VCaP (cell line): ENCODE data around the gene SMPX.
A peak's percentile ranks its signal among the peaks of the same experiment; 100 is the strongest.

Source experiments
- H3K27ac ChIP-seq: fragments of 450-650 bp; 2 replicates; pipeline ENCODE4 v1.5.1; 2017
- CTCF ChIP-seq: fragments of 450-650 bp; conservative IDR thresholded peaks from 2 replicates; pipeline ENCODE4 v1.5.1; 2017; ENCODE audit warnings: mild to moderate bottlenecking, moderate library complexity

Gene SMPX

GRCh38 chrX:21758488-21758887, 572 bp upstream of the SMPX start:
- H3K27ac ChIP-seq: no peak overlapping the region
- no peak for TF ChIP-seq CTCF

- TF ChIP-seq CTCF: no peak
- no peak overlapping the region for H3K27ac ChIP-seq
These were observed 959 bp downstream of the SMPX start for GRCh38 chrX:21756785-21757529.

GRCh38 chrX:21749924-21750323, 8.0 kb downstream of the SMPX start:
- H3K27ac ChIP-seq: no peak overlapping the region
- TF ChIP-seq CTCF: no peak

GRCh38 chrX:21748235-21748634, 9.7 kb downstream of the SMPX start:
- H3K27ac ChIP-seq: no peak overlapping the region
- no peak for TF ChIP-seq CTCF

- TF ChIP-seq CTCF: no peak
- H3K27ac ChIP-seq: no peak overlapping the region
These were observed 10.4 kb downstream of the SMPX start for GRCh38 chrX:21747558-21747957.

DNA sequence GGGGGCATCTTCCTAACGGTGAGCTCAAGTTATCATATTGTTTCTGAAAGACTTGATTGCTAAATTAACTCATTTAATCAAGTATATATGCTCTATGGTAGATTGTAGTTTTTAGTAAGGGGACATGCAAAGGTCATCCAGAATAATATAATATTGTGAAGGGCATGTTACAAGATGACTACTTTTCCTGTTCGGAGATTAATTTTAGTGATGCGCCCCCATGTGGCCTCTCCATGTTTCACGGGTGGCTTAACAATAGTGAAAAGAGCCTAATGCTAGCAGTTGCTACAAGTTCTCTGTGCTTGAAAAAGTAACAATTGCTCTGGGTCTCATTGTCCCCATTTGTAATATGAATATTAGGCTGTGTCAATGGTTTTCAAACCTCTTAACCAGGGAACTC, 12.2 kb downstream of the SMPX start:
- H3K27ac ChIP-seq: no peak overlapping the region
- peak; percentile 64 for TF ChIP-seq CTCF

GRCh38 chrX:21744721-21745120, 13.2 kb downstream of the SMPX start:
- peak overlapping the region; percentile 62 for H3K27ac ChIP-seq
- no peak for TF ChIP-seq CTCF
